Lower lobe of right lung (tissue), 2 donors: ENCODE results near the gene PEX5L. TPM values are rescaled to one million over a fixed set of nuclear protein-coding genes. Genes with fewer than 3 reads are reported as not detected.

Source experiments
- ATAC-seq, 2 donors: fragments of 200-7000 bp; cut with Tn5 transposase; one replicate each; pipeline ENCODE4 v1.9.1; 2020 to 2022; ENCODE audit warnings: mild to moderate bottlenecking in 2 of 2, moderate library complexity in 2 of 2
- DNase-seq: peaks from one replicate; pipeline ENCODE4 v3.0.0-alpha.2; 2020
- H3K27ac ChIP-seq: fragments of 200-600 bp; one replicate; pipeline ENCODE4 v1.8.0; 2022
- H3K27me3 ChIP-seq: fragments of 200-600 bp; one replicate; pipeline ENCODE4 v1.8.0; 2022; ENCODE audit warnings: low read depth
- H3K36me3 ChIP-seq: fragments of 200-600 bp; one replicate; pipeline ENCODE4 v1.8.0; 2022; ENCODE audit warnings: mild to moderate bottlenecking
- H3K4me1 ChIP-seq: fragments of 200-600 bp; one replicate; pipeline ENCODE4 v1.8.0; 2022
- H3K4me3 ChIP-seq: fragments of 200-600 bp; one replicate; pipeline ENCODE4 v1.8.0; 2022; ENCODE audit warnings: mild to moderate bottlenecking
- H3K9me3 ChIP-seq: fragments of 200-600 bp; one replicate; pipeline ENCODE4 v1.8.0; 2022
- intact Hi-C: fragments of 100-400 bp; cut with DNase I; formaldehyde crosslinking; loops from one replicate; pipeline ENCODE4 v1.11.0; 2022
- total RNA-seq: library from RNA; stranded (reverse); fragmentation: NEBNext Ultra II Directional; extraction: Animal tissue kit (Norgen Biotek cat#: 25700); gene quantifications from one replicate; pipeline ENCODE4 v1.2.1, GENCODE V29; 2021
- TF ChIP-seq, protein P1 (sequence below): fragments of 200-600 bp; IDR thresholded peaks from one replicate; pipeline ENCODE4 v1.8.0; 2022; ENCODE audit warnings: antibody characterized with exemption, mild to moderate bottlenecking
- donor health status: DM: no; HTN: yes; CAD: no; lungs with severe emphysema.

The PEX5L gene
- total RNA-seq, 1 donor from 2014 or later, result not detected

DNA sequence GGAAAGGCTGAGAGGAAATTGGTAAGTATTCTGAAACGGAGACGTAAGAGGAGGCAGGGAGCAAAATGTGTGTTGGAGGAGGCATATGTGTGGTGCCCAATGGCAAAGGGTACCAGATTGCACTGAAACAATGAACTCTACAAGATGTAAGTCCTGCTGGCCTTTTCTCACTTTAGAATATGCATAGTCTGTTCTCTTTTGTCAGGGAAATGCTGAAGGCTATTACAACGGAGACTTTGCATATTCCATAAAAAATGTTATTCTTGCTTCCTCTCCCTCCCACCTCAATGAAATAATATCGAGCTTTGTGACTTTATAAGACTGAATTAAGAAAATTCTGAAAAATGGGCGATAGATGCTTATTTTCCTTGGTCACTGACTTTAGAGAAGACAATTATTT lies 85.9 kb downstream of the PEX5L start:
- H3K36me3 ChIP-seq, result no peaks in the 10 kb centered on the region
- TF ChIP-seq, protein P1, sequence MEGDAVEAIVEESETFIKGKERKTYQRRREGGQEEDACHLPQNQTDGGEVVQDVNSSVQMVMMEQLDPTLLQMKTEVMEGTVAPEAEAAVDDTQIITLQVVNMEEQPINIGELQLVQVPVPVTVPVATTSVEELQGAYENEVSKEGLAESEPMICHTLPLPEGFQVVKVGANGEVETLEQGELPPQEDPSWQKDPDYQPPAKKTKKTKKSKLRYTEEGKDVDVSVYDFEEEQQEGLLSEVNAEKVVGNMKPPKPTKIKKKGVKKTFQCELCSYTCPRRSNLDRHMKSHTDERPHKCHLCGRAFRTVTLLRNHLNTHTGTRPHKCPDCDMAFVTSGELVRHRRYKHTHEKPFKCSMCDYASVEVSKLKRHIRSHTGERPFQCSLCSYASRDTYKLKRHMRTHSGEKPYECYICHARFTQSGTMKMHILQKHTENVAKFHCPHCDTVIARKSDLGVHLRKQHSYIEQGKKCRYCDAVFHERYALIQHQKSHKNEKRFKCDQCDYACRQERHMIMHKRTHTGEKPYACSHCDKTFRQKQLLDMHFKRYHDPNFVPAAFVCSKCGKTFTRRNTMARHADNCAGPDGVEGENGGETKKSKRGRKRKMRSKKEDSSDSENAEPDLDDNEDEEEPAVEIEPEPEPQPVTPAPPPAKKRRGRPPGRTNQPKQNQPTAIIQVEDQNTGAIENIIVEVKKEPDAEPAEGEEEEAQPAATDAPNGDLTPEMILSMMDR, result no peak
- intact Hi-C loops, result no loop called here
- no peaks in the 10 kb centered on the region for H3K27me3 ChIP-seq
- no peak overlapping the region for H3K4me3 ChIP-seq
- no peaks in the 10 kb centered on the region for H3K9me3 ChIP-seq
- no peaks in the 10 kb centered on the region for H3K4me1 ChIP-seq
- DNase-seq (no peak), ATAC-seq (no peak)
- H3K27ac ChIP-seq, result no peak overlapping the region

DNA sequence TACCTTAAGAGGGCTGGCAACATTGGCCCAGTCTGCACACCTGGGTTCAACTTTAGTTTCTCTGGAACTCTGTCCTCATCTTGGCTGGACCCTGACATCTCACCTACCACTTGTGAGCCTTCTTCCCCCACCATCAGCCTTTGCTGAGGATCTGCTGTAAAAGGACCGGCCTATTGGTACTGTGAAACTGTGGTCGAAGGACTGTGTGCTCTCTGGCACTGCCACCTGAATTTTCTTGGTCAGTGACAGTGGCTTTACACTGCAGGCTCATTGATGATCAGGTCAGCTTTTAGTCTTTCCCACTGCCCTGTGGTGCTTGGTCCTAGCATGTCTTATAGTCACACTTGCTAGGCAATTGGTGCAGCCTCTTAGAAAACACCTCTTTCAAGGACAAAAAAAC lies 86.9 kb downstream of the PEX5L start:
- intact Hi-C loops, result no loop called here
- no peaks in the 10 kb centered on the region for H3K4me1 ChIP-seq
- no peaks in the 10 kb centered on the region for H3K9me3 ChIP-seq
- TF ChIP-seq, protein P1, result no peak
- ATAC-seq (no peak), DNase-seq (no peak)
- H3K27ac ChIP-seq, result no peak overlapping the region
- no peak overlapping the region for H3K4me3 ChIP-seq
- no peaks in the 10 kb centered on the region for H3K36me3 ChIP-seq
- H3K27me3 ChIP-seq, result no peaks in the 10 kb centered on the region

DNA sequence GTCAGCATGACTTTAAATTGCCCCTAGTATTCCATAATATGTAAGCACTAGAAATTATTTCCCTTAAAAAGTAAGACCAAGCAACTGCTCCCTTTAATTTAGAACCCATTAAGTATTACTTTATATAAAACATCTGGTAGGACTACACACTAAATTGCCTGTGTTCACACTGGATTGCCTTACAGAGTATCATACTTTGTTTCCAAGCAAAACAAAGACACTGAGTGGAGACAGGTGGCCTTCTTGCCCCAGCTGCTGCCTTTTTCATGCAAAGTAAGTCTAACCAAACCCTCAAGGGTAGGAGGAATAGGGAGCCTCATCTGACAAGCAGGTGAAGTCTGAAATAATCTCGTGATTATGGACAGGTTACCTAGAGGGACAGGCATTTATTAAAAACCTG lies 87.3 kb downstream of the PEX5L start:
- TF ChIP-seq, protein P1, result no peak
- H3K9me3 ChIP-seq, result no peaks in the 10 kb centered on the region
- no peaks in the 10 kb centered on the region for H3K36me3 ChIP-seq
- H3K27ac ChIP-seq, result no peak overlapping the region
- no peak for ATAC-seq
- no peaks in the 10 kb centered on the region for H3K4me1 ChIP-seq
- intact Hi-C loops, result no loop called here
- no peak for DNase-seq
- no peaks in the 10 kb centered on the region for H3K27me3 ChIP-seq
- H3K4me3 ChIP-seq, result no peak overlapping the region

DNA sequence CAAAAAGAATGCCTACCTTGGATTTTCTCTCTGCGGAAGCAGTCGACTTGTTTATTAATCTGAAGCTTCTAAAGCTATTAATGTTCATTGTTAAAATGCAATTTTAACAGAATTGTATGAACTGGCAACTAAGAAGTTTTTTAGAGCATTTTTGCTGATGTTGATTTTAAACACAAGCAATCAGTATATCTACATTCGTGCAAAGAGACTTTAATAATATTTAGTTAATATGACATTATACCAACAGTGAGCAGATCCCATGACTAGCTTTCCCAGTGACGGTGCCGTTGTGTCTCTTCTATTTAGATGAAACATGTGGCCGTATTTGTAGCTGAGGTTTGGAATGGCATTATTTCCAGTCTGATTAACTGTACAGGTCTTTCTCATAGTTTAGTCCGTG lies 88.0 kb downstream of the PEX5L start:
- H3K4me3 ChIP-seq, result no peak overlapping the region
- no peaks in the 10 kb centered on the region for H3K9me3 ChIP-seq
- no peaks in the 10 kb centered on the region for H3K4me1 ChIP-seq
- no peaks in the 10 kb centered on the region for H3K27me3 ChIP-seq
- TF ChIP-seq, protein P1, result no peak
- H3K27ac ChIP-seq, result no peak overlapping the region
- DNase-seq, result no peak
- ATAC-seq, result no peak
- intact Hi-C loops, result no loop called here
- H3K36me3 ChIP-seq, result no peaks in the 10 kb centered on the region

DNA sequence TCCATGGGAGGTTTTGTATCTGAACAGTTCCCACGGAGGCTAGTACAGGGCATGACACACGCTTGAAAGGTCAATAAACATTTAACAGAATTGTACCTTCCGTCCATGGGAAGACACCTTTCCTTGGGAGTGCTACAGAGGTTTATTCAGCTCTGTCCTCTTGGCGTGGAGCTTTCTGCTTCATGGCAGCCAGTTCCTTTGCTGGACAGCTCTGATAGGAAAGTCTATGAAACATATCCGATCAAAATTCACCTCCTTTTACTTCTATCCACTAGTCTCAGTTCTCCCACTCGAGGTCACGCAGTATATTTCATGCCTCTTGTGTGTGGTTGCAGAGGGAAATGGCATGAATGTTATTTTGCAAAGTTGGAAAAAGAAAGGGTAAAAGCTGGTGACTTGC lies 91.2 kb downstream of the PEX5L start:
- Histone ChIP-seq H3K27ac (no peak overlapping the region), H3K36me3 (no peaks in the 10 kb centered on the region), H3K27me3 (no peaks in the 10 kb centered on the region), H3K9me3 (no peaks in the 10 kb centered on the region), H3K4me3 (no peak overlapping the region), H3K4me1 (no peaks in the 10 kb centered on the region)
- TF ChIP-seq, protein P1, result no peak
- DNase-seq, result no peak
- intact Hi-C loops, result no loop called here
- no peak for ATAC-seq
